T-cell (primary cell): Measurements from ENCODE around the gene STK32B. TPM values are rescaled to one million over a fixed set of nuclear protein-coding genes. Genes with fewer than 3 reads are reported as not detected.

Experiments
- ATAC-seq, 4 experiments: fragments of 200-7000 bp in 3 of 4; fragments of 150-1000 bp in 1 of 4; cut with Tn5 transposase; replicated peaks in 1 of 4; 1 replicate in 3 of 4; 2 replicates in 1 of 4; pipeline ENCODE4 v1.10.0; 2021; ENCODE audit warnings: moderate library complexity in 3 of 4, mild to moderate bottlenecking in 2 of 4, moderate number of reproducible peaks in 1 of 4
- CTCF ChIA-PET, 2 donors: fragments of 300-600 bp; sonication (Branson Sonifier 250); formaldehyde crosslinking; loops; one replicate each; lab custom pipeline; 2022; ENCODE audit warnings: antibody characterized with exemption in 2 of 2; lab: Charles Lee
- POLR2A ChIA-PET, 2 donors: fragments of 300-600 bp; sonication (Branson Sonifier 250); formaldehyde crosslinking; loops; one replicate each; lab custom pipeline; 2022; ENCODE audit warnings: antibody characterized with exemption in 2 of 2; lab: Charles Lee
- DNase-seq, 35 experiments: peaks; one replicate each; pipeline versions ENCODE4 v3.0.0 to v3.0.0-alpha.2; 2013 to 2023
- H3K27ac ChIP-seq: one replicate; pipeline ENCODE4 v1.5.1; 2013; ENCODE audit warnings: low read length
- H3K27me3 ChIP-seq, 2 experiments: replicated peaks in 1 of 2; 1 replicate in 1 of 2; 2 replicates in 1 of 2; pipeline versions ENCODE4 v1.6.1 to v1.7.0; 2013; ENCODE audit warnings: low read length in 1 of 2, mixed read lengths in 1 of 2; ENCODE audit not compliant: control insufficient read depth in 2 of 2, insufficient read depth in 2 of 2; ENCODE audit errors: extremely low read depth in 1 of 2
- H3K36me3 ChIP-seq, 2 donors: 1 replicate in 1 of 2; 2 replicates in 1 of 2; pipeline versions ENCODE4 v1.6.1 to v1.7.0; 2013; ENCODE audit warnings: low read length in 1 of 2; ENCODE audit not compliant: control insufficient read depth in 2 of 2, insufficient read depth in 1 of 2; ENCODE audit errors: extremely low read depth in 1 of 2
- H3K4me1 ChIP-seq, 2 experiments: 1 replicate in 1 of 2; 2 replicates in 1 of 2; pipeline versions ENCODE4 v1.6.1 to v1.7.0; 2013; ENCODE audit warnings: low read length in 2 of 2, mixed read lengths in 1 of 2; ENCODE audit not compliant: insufficient read depth in 2 of 2, control insufficient read depth in 1 of 2; ENCODE audit errors: extremely low read depth in 1 of 2
- H3K4me3 ChIP-seq, 2 donors: 1 replicate in 1 of 2; 2 replicates in 1 of 2; pipeline versions ENCODE4 v1.5.1 to v1.7.0; 2013; ENCODE audit warnings: mild to moderate bottlenecking in 2 of 2, low read length in 1 of 2, moderate library complexity in 1 of 2; ENCODE audit not compliant: control insufficient read depth in 1 of 2; ENCODE audit errors: extremely low read depth in 1 of 2
- H3K9me3 ChIP-seq: 2 replicates; pipeline ENCODE4 v1.7.0; 2013
- H3K27ac Mint-ChIP-seq, 2 donors: one replicate each; pipeline ENCODE4 v1.8.0; 2020 to 2021; ENCODE audit warnings: mild to moderate bottlenecking in 2 of 2, mixed read lengths in 2 of 2
- H3K27me3 Mint-ChIP-seq, 2 donors: one replicate each; pipeline ENCODE4 v1.8.0; 2021 to 2022; ENCODE audit warnings: mixed read lengths in 2 of 2
- H3K36me3 Mint-ChIP-seq: one replicate; pipeline ENCODE4 v1.8.0; 2021; ENCODE audit warnings: mixed read lengths
- H3K4me1 Mint-ChIP-seq, 3 donors: one replicate each; pipeline ENCODE4 v1.8.0; 2020 to 2022; ENCODE audit warnings: mixed read lengths in 3 of 3, mild to moderate bottlenecking in 1 of 3
- H3K4me3 Mint-ChIP-seq, 3 donors: one replicate each; pipeline ENCODE4 v1.8.0; 2020 to 2022; ENCODE audit warnings: mild to moderate bottlenecking in 3 of 3, mixed read lengths in 3 of 3, moderate library complexity in 3 of 3
- H3K9me3 Mint-ChIP-seq, 3 donors: one replicate each; pipeline ENCODE4 v1.8.0; 2020 to 2022; ENCODE audit warnings: mixed read lengths in 3 of 3
- WGBS: methylation state at CpG from one replicate; pipeline ENCODE4 v1.1.5; 2013; ENCODE audit warnings: missing lambda C conversion rate; ENCODE audit not compliant: insufficient coverage; 5-methylcytosine and 5-hydroxymethylcytosine counted together
- total RNA-seq, 35 experiments: library from RNA in 6 of 35; stranded (reverse) in 6 of 35; fragments of 120-200 nt in 1 of 35; gene quantifications; one replicate each; pipeline versions ENCODE4 v1.2.1 to v1.2.4 and lab custom pipeline; 2013 to 2026

The STK32B gene
- total RNA-seq, 5 donors from 2014 or later (not counting 1 experiment from before 2014, with no cell fraction given) = 0.12 to 0.20 (median 0.15) TPM; not detected in 2

GRCh38 chr4:5378002-5378401 lies 326.7 kb downstream of the STK32B start:
- 82% methylated on average over 6 of the region's 8 CpGs for WGBS
- Mint-ChIP-seq H3K9me3 (peaks cover 4 to 19% (median 13%) of the 10 kb centered on the region in 3 donors), H3K4me1 (no peaks in the 10 kb centered on the region), H3K36me3 (no peaks in the 10 kb centered on the region), H3K4me3 (no peak overlapping the region), H3K27me3 (peaks cover 0 to 5% of the 10 kb centered on the region in 2 donors), H3K27ac (no peak overlapping the region)
- POLR2A ChIA-PET = no interaction called here
- Histone ChIP-seq H3K36me3 (no peaks in the 10 kb centered on the region), H3K4me1 (no peaks in the 10 kb centered on the region), H3K27me3 (peaks cover 0 to 3% of the 10 kb centered on the region in 2 experiments), H3K27ac (no peak overlapping the region), H3K9me3 (no peaks in the 10 kb centered on the region), H3K4me3 (no peak overlapping the region)
- CTCF ChIA-PET = no interaction called here
- no peak for DNase-seq
- no peak for ATAC-seq

- Histone ChIP-seq H3K27ac (no peak overlapping the region), H3K27me3 (no peaks in the 10 kb centered on the region), H3K36me3 (no peaks in the 10 kb centered on the region), H3K4me3 (no peak overlapping the region), H3K9me3 (no peaks in the 10 kb centered on the region), H3K4me1 (no peaks in the 10 kb centered on the region)
- POLR2A ChIA-PET = no interaction called here
- DNase-seq = no peak
- Mint-ChIP-seq H3K27ac (no peak overlapping the region), H3K4me3 (no peak overlapping the region), H3K9me3 (peaks cover 0 to 14% (median 8%) of the 10 kb centered on the region in 3 donors), H3K4me1 (peaks cover 0 to 2% (median 0%) of the 10 kb centered on the region in 3 donors), H3K27me3 (peaks cover 0 to 3% of the 10 kb centered on the region in 2 donors), H3K36me3 (no peaks in the 10 kb centered on the region)
- CTCF ChIA-PET = no interaction called here
- no peak for ATAC-seq
- 74% methylated on average over 4 of the region's 6 CpGs for WGBS
Observed at GRCh38 chr4:5379895-5380294, 328.6 kb downstream of the STK32B start.

GRCh38 chr4:5381961-5382441 lies 330.7 kb downstream of the STK32B start:
- Mint-ChIP-seq H3K27ac (no peak overlapping the region), H3K4me3 (no peak overlapping the region), H3K36me3 (no peaks in the 10 kb centered on the region), H3K9me3 (peaks cover 0 to 8% (median 4%) of the 10 kb centered on the region in 3 donors), H3K4me1 (peaks cover 0 to 6% (median 0%) of the 10 kb centered on the region in 3 donors), H3K27me3 (peaks cover 0 to 3% of the 10 kb centered on the region in 2 donors)
- no peak for ATAC-seq
- no peak for DNase-seq
- no peak overlapping the region for H3K27ac ChIP-seq
- no peaks in the 10 kb centered on the region for H3K9me3 ChIP-seq
- CTCF ChIA-PET = no interaction called here
- no peaks in the 10 kb centered on the region for H3K36me3 ChIP-seq
- H3K4me1 ChIP-seq = no peaks in the 10 kb centered on the region
- POLR2A ChIA-PET = no interaction called here
- 90% methylated on average over 3 of the region's 8 CpGs for WGBS
- no peak overlapping the region for H3K4me3 ChIP-seq
- no peaks in the 10 kb centered on the region for H3K27me3 ChIP-seq

- ChIA-PET POLR2A (no interaction called here), CTCF (no interaction called here)
- no peaks in the 10 kb centered on the region for H3K36me3 Mint-ChIP-seq
- H3K4me3 ChIP-seq = no peak overlapping the region
- H3K4me1 Mint-ChIP-seq = peaks cover 0 to 6% (median 0%) of the 10 kb centered on the region in 3 donors
- 76% methylated on average over 8 of the region's 11 CpGs for WGBS
- no peak overlapping the region for H3K27ac ChIP-seq
- DNase-seq (no peak), ATAC-seq (no peak)
- no peak overlapping the region for H3K27ac Mint-ChIP-seq
- no peaks in the 10 kb centered on the region for H3K9me3 Mint-ChIP-seq
- no peaks in the 10 kb centered on the region for H3K4me1 ChIP-seq
- peaks cover 0 to 3% of the 10 kb centered on the region in 2 donors for H3K27me3 Mint-ChIP-seq
- no peaks in the 10 kb centered on the region for H3K36me3 ChIP-seq
- H3K27me3 ChIP-seq = no peaks in the 10 kb centered on the region
- H3K4me3 Mint-ChIP-seq = no peak overlapping the region
- H3K9me3 ChIP-seq = no peaks in the 10 kb centered on the region
Observed at GRCh38 chr4:5383191-5383980, 332.1 kb downstream of the STK32B start.

- H3K27me3 Mint-ChIP-seq = peaks cover 0 to 3% of the 10 kb centered on the region in 2 donors
- no peak overlapping the region for H3K27ac Mint-ChIP-seq
- Histone ChIP-seq H3K36me3 (no peaks in the 10 kb centered on the region), H3K4me3 (no peak overlapping the region), H3K27me3 (no peaks in the 10 kb centered on the region), H3K4me1 (no peaks in the 10 kb centered on the region), H3K9me3 (no peaks in the 10 kb centered on the region), H3K27ac (no peak overlapping the region)
- ATAC-seq (no peak), DNase-seq (no peak)
- ChIA-PET CTCF (no interaction called here), POLR2A (no interaction called here)
- H3K9me3 Mint-ChIP-seq = no peaks in the 10 kb centered on the region
- no peaks in the 10 kb centered on the region for H3K36me3 Mint-ChIP-seq
- 50% methylated on average over 1 of the region's 4 CpGs for WGBS
- no peak overlapping the region for H3K4me3 Mint-ChIP-seq
- H3K4me1 Mint-ChIP-seq = peaks cover 0 to 6% (median 0%) of the 10 kb centered on the region in 3 donors
Observed at GRCh38 chr4:5385741-5386311, 334.5 kb downstream of the STK32B start.

- peaks cover 0 to 3% of the 10 kb centered on the region in 2 donors for H3K27me3 Mint-ChIP-seq
- POLR2A ChIA-PET = no interaction called here
- ATAC-seq (no peak), DNase-seq (no peak)
- CTCF ChIA-PET = interaction anchor here in 1 of 2 donors (0.6 kb wide), 1 partner anchor 965 kb away, joined by 3 read pairs; no protein-coding TSS in a partner anchor
- no peaks in the 10 kb centered on the region for H3K9me3 ChIP-seq
- 91% methylated on average over 14 of the region's 14 CpGs for WGBS
- H3K4me3 Mint-ChIP-seq = no peak overlapping the region
- peaks cover 0 to 6% (median 0%) of the 10 kb centered on the region in 3 donors for H3K4me1 Mint-ChIP-seq
- no peak overlapping the region for H3K4me3 ChIP-seq
- no peak overlapping the region for H3K27ac Mint-ChIP-seq
- no peaks in the 10 kb centered on the region for H3K4me1 ChIP-seq
- no peaks in the 10 kb centered on the region for H3K9me3 Mint-ChIP-seq
- no peaks in the 10 kb centered on the region for H3K36me3 ChIP-seq
- no peak overlapping the region for H3K27ac ChIP-seq
- H3K27me3 ChIP-seq = peaks cover 0 to 2% of the 10 kb centered on the region in 2 experiments
- H3K36me3 Mint-ChIP-seq = no peaks in the 10 kb centered on the region
Observed at GRCh38 chr4:5386921-5387320, 335.6 kb downstream of the STK32B start.
